CD4-positive, alpha-beta T cell treated with Interleukin-6 for 4 hours (primary cell): ENCODE data around the gene RIOX2.

Experiments
- DNase-seq: peaks from one replicate; pipeline ENCODE4 v3.0.0-alpha.2; 2020; ENCODE audit warnings: mixed read lengths

RIOX2 gene

GRCh38 chr3:97901313-97902248, 70.7 kb downstream of the RIOX2 start:
- no peak for DNase-seq

- DNase-seq, result no peak
Observed at GRCh38 chr3:97899331-97899730, 72.9 kb downstream of the RIOX2 start.

DNA sequence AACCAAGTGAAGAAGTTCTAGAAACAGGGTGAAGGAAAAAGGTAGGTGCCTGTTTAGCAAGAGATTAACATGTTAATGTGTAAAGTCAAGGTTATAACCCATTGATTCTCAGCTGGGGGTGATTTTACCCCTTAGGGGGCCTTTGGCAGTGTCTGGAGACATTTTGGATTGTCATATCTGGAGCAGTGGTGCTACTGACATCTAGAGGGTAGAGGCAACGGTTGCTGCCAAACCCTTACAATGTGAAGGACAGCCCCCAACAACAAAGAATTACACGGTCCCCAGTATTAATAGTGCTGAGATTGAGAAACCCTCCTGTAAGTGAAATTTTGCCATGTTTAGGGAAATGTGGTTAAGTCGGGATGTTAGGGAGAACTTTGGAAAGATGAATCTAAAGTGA, 75.7 kb downstream of the RIOX2 start:
- DNase-seq, result no peak

GRCh38 chr3:97896129-97896528, 76.1 kb downstream of the RIOX2 start:
- DNase-seq, result no peak

DNA sequence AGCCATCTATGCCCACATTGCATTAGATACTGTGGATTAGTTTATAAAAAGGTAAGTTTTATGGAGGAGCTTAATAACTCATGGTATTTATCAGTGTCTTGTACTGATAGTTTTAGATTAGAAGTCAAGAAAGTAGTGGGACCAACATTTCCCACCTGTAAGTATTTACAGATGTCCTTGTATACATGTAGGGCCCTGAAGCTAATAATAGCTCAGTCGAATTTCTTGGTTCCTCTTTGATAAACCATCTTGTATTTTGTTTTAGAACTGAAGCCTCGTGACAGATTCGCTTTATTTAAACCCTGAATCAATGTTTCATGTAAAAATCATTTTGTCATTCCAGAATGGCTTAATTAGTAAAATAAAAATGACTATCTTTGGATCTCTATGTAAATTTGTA, 77.0 kb downstream of the RIOX2 start:
- no peak for DNase-seq

GRCh38 chr3:97892852-97893251, 79.4 kb downstream of the RIOX2 start:
- no peak for DNase-seq
